HG02981 (cell line): ENCODE results near the gene OR52I1.
A peak's percentile ranks its signal among the peaks of the same experiment; 100 is the strongest.

Source experiments
- ATAC-seq: cut with Tn5 transposase; IDR thresholded peaks from one replicate; pipeline ENCODE4 v1.9.1; 2021; ENCODE audit warnings: mild to moderate bottlenecking, moderate library complexity; ENCODE audit not compliant: unreplicated experiment

Gene OR52I1

GRCh38 chr11:4593739-4594138, at the start of gene OR52I1:
OR52I1 (plus strand) TSS chr11:4594039; CDS start chr11:4594039, 0 bp downstream.
- ATAC-seq: no peak

- no peak for ATAC-seq
Measured at GRCh38 chr11:4544891-4545290, 48.9 kb upstream of the OR52I1 start, which contains the start of gene OR52M1. OR52M1 (plus strand) TSS chr11:4545191; CDS start chr11:4545191, 0 bp downstream.

GRCh38 chr11:4546878-4547277, 47.0 kb upstream of the OR52I1 start:
- no peak for ATAC-seq

- ATAC-seq: no peak
Measured at GRCh38 chr11:4547416-4547815, 46.4 kb upstream of the OR52I1 start.

GRCh38 chr11:4551346-4551979, 42.4 kb upstream of the OR52I1 start:
- ATAC-seq: no peak

GRCh38 chr11:4559527-4560440, 34.1 kb upstream of the OR52I1 start:
- ATAC-seq: no peak

GRCh38 chr11:4560467-4560866, 33.4 kb upstream of the OR52I1 start:
- no peak for ATAC-seq

- no peak for ATAC-seq
Measured at GRCh38 chr11:4565371-4565770, 28.5 kb upstream of the OR52I1 start.

GRCh38 chr11:4569075-4569474, 24.8 kb upstream of the OR52I1 start:
- ATAC-seq: no peak

- no peak for ATAC-seq
Measured at GRCh38 chr11:4576880-4577279, 17.0 kb upstream of the OR52I1 start.

GRCh38 chr11:4577761-4578160, 16.1 kb upstream of the OR52I1 start:
- ATAC-seq: no peak

- ATAC-seq: no peak
Measured at GRCh38 chr11:4578624-4579023, 15.2 kb upstream of the OR52I1 start.

GRCh38 chr11:4580124-4580523, 13.7 kb upstream of the OR52I1 start:
- no peak for ATAC-seq

GRCh38 chr11:4581443-4581842, 12.4 kb upstream of the OR52I1 start, which contains the start of gene OR52I2:
OR52I2 (plus strand) TSS chr11:4581743.
- no peak for ATAC-seq

GRCh38 chr11:4589017-4589416, 4.8 kb upstream of the OR52I1 start:
- ATAC-seq: no peak

- no peak for ATAC-seq
Measured at GRCh38 chr11:4605057-4605456, 11.2 kb downstream of the OR52I1 start.

GRCh38 chr11:4606231-4607015, 12.6 kb downstream of the OR52I1 start:
- no peak for ATAC-seq

GRCh38 chr11:4607096-4607495, 13.3 kb downstream of the OR52I1 start:
- no peak for ATAC-seq

GRCh38 chr11:4607781-4608666, 14.2 kb downstream of the OR52I1 start, which contains the start of gene TRIM68:
TRIM68 (minus strand) TSS chr11:4608231; CDS start chr11:4605504, 2,727 bp downstream.
- peak; percentile 99 for ATAC-seq
